Stomach smooth muscle (tissue), 2 donors: ENCODE data around the gene UGT8.
"Not testable (repeated sequence)": the region's sequence is repeated elsewhere in the genome, so short reads cannot be mapped to it uniquely, and the experiment has no call there.

Experiments
- H3K27ac ChIP-seq: one replicate; pipeline ENCODE4 v1.7.0; 2013; ENCODE audit warnings: mild to moderate bottlenecking, low read length, inconsistent platforms
- H3K27me3 ChIP-seq, 2 donors: one replicate each; pipeline ENCODE4 v1.7.0; 2013; ENCODE audit warnings: low read length in 2 of 2; ENCODE audit not compliant: insufficient read depth in 2 of 2, control insufficient read depth in 1 of 2
- H3K36me3 ChIP-seq, 2 donors: one replicate each; pipeline ENCODE4 v1.7.0; 2013; ENCODE audit warnings: low read length in 2 of 2; ENCODE audit not compliant: control insufficient read depth in 2 of 2, insufficient read depth in 2 of 2
- H3K4me1 ChIP-seq: one replicate; pipeline ENCODE4 v1.7.0; 2013; ENCODE audit warnings: low read length; ENCODE audit not compliant: control insufficient read depth, insufficient read depth
- H3K4me3 ChIP-seq, 2 donors: one replicate each; pipeline ENCODE4 v1.7.0; 2013; ENCODE audit warnings: low read length in 2 of 2
- H3K9ac ChIP-seq, 2 donors: one replicate each; pipeline ENCODE4 v1.7.0; 2013; ENCODE audit warnings: low read length in 2 of 2, mild to moderate bottlenecking in 1 of 2
- H3K9me3 ChIP-seq, 2 donors: one replicate each; pipeline ENCODE4 v1.7.0; 2013; ENCODE audit warnings: low read length in 2 of 2; ENCODE audit not compliant: control insufficient read depth in 2 of 2
- donor health status: healthy.
- donor health status: Pancreatic carcinoma.

The UGT8 gene

GRCh38 chr4:114658179-114658578 is 59.6 kb downstream of the UGT8 start:
- H3K4me1 ChIP-seq = no peaks in the 10 kb centered on the region
- H3K9ac ChIP-seq = no peak overlapping the region
- no peak overlapping the region for H3K4me3 ChIP-seq
- H3K9me3 ChIP-seq = no peaks in the 10 kb centered on the region
- H3K27ac ChIP-seq = no peak overlapping the region
- no peaks in the 10 kb centered on the region for H3K36me3 ChIP-seq
- no peaks in the 10 kb centered on the region for H3K27me3 ChIP-seq

- no peak overlapping the region for H3K4me3 ChIP-seq
- H3K4me1 ChIP-seq = no peaks in the 10 kb centered on the region
- H3K9ac ChIP-seq = no peak overlapping the region
- H3K36me3 ChIP-seq = no peaks in the 10 kb centered on the region
- H3K27ac ChIP-seq = no peak overlapping the region
- no peaks in the 10 kb centered on the region for H3K27me3 ChIP-seq
- H3K9me3 ChIP-seq = no peaks in the 10 kb centered on the region
Observed at GRCh38 chr4:114658776-114659175, 60.2 kb downstream of the UGT8 start.

GRCh38 chr4:114659386-114660008 is 60.9 kb downstream of the UGT8 start:
- no peak overlapping the region for H3K27ac ChIP-seq
- H3K9ac ChIP-seq = no peak overlapping the region
- no peaks in the 10 kb centered on the region for H3K36me3 ChIP-seq
- no peaks in the 10 kb centered on the region for H3K4me1 ChIP-seq
- no peaks in the 10 kb centered on the region for H3K9me3 ChIP-seq
- H3K4me3 ChIP-seq = no peak overlapping the region
- H3K27me3 ChIP-seq = no peaks in the 10 kb centered on the region

GRCh38 chr4:114663083-114663482 is 64.5 kb downstream of the UGT8 start:
- Histone ChIP-seq H3K27me3 (no peaks in the 10 kb centered on the region), H3K4me1 (no peaks in the 10 kb centered on the region), H3K36me3 (no peaks in the 10 kb centered on the region), H3K4me3 (no peak overlapping the region), H3K27ac (no peak overlapping the region), H3K9me3 (no peaks in the 10 kb centered on the region), H3K9ac (no peak overlapping the region)

- Histone ChIP-seq H3K4me3 (no peak overlapping the region), H3K4me1 (no peaks in the 10 kb centered on the region), H3K27me3 (no peaks in the 10 kb centered on the region), H3K27ac (no peak overlapping the region), H3K36me3 (no peaks in the 10 kb centered on the region), H3K9ac (no peak overlapping the region), H3K9me3 (no peaks in the 10 kb centered on the region)
Observed at GRCh38 chr4:114668577-114668976, 70.0 kb downstream of the UGT8 start.

GRCh38 chr4:114670733-114671132 is 72.1 kb downstream of the UGT8 start:
- not testable (repeated sequence) for H3K36me3 ChIP-seq, H3K9ac ChIP-seq, H3K9me3 ChIP-seq, H3K4me3 ChIP-seq, H3K27me3 ChIP-seq, H3K27ac ChIP-seq, H3K4me1 ChIP-seq

- Histone ChIP-seq H3K4me1 (no peaks in the 10 kb centered on the region), H3K27me3 (no peaks in the 10 kb centered on the region), H3K36me3 (no peaks in the 10 kb centered on the region), H3K27ac (no peak overlapping the region), H3K9me3 (no peaks in the 10 kb centered on the region), H3K9ac (no peak overlapping the region), H3K4me3 (no peak overlapping the region)
Observed at GRCh38 chr4:114673306-114673705, 74.7 kb downstream of the UGT8 start.

- Histone ChIP-seq H3K9ac (no peak overlapping the region), H3K9me3 (no peaks in the 10 kb centered on the region), H3K4me1 (no peaks in the 10 kb centered on the region), H3K36me3 (no peaks in the 10 kb centered on the region), H3K4me3 (no peak overlapping the region), H3K27me3 (no peaks in the 10 kb centered on the region), H3K27ac (no peak overlapping the region)
Observed at GRCh38 chr4:114674080-114674479, 75.5 kb downstream of the UGT8 start.

- no peaks in the 10 kb centered on the region for H3K4me1 ChIP-seq
- H3K36me3 ChIP-seq = no peaks in the 10 kb centered on the region
- H3K27ac ChIP-seq = no peak overlapping the region
- H3K4me3 ChIP-seq = no peak overlapping the region
- no peak overlapping the region for H3K9ac ChIP-seq
- no peaks in the 10 kb centered on the region for H3K9me3 ChIP-seq
- no peaks in the 10 kb centered on the region for H3K27me3 ChIP-seq
Observed at GRCh38 chr4:114677346-114677979, 78.9 kb downstream of the UGT8 start.

- H3K9ac ChIP-seq = no peak overlapping the region
- no peaks in the 10 kb centered on the region for H3K36me3 ChIP-seq
- H3K9me3 ChIP-seq = no peaks in the 10 kb centered on the region
- no peak overlapping the region for H3K4me3 ChIP-seq
- H3K27me3 ChIP-seq = no peaks in the 10 kb centered on the region
- no peak overlapping the region for H3K27ac ChIP-seq
- no peaks in the 10 kb centered on the region for H3K4me1 ChIP-seq
Observed at GRCh38 chr4:114684462-114684861, 85.9 kb downstream of the UGT8 start.

GRCh38 chr4:114688059-114688458 is 89.5 kb downstream of the UGT8 start:
- no peaks in the 10 kb centered on the region for H3K27me3 ChIP-seq
- H3K4me1 ChIP-seq = no peaks in the 10 kb centered on the region
- no peak overlapping the region for H3K4me3 ChIP-seq
- no peaks in the 10 kb centered on the region for H3K36me3 ChIP-seq
- H3K27ac ChIP-seq = no peak overlapping the region
- no peaks in the 10 kb centered on the region for H3K9me3 ChIP-seq
- no peak overlapping the region for H3K9ac ChIP-seq
